WERI-Rb-1 (cell line): ENCODE data around the gene RCOR3.
"Not testable (repeated sequence)": the region's sequence is repeated elsewhere in the genome, so short reads cannot be mapped to it uniquely, and the experiment has no call there.

ENCODE experiments used
- DNase-seq: peaks from one replicate; pipeline ENCODE4 v3.0.0-alpha.2; 2020
- H3K27ac ChIP-seq: fragments of 250-450 bp; sonication (Bioruptor Pico); 2 replicates; pipeline ENCODE4 v1.5.1; 2020; ENCODE audit warnings: mild to moderate bottlenecking, moderate library complexity
- H3K27me3 ChIP-seq: fragments of 250-450 bp; sonication (Bioruptor Pico); 2 replicates; pipeline ENCODE4 v1.5.1; 2021; ENCODE audit warnings: mild to moderate bottlenecking, low read depth, moderate library complexity; ENCODE audit not compliant: insufficient read depth, severe bottlenecking
- H3K36me3 ChIP-seq: fragments of 250-450 bp; sonication (Bioruptor Pico); 2 replicates; pipeline ENCODE4 v1.5.1; 2020; ENCODE audit warnings: mild to moderate bottlenecking, moderate library complexity
- H3K4me3 ChIP-seq: 2 replicates; pipeline ENCODE4 v1.5.1; 2011; ENCODE audit warnings: low read depth, mild to moderate bottlenecking, control low read depth, low read length
- H3K9me3 ChIP-seq: fragments of 250-450 bp; sonication (Bioruptor Pico); 2 replicates; pipeline ENCODE4 v1.5.1; 2021; ENCODE audit warnings: mild to moderate bottlenecking, moderate library complexity; ENCODE audit not compliant: severe bottlenecking
- TF ChIP-seq, protein P1 (sequence below): IDR thresholded peaks from 2 replicates; pipeline ENCODE4 v1.5.1; 2011; ENCODE audit warnings: low read depth, mild to moderate bottlenecking, control low read depth, inconsistent platforms, low read length

The RCOR3 gene

DNA sequence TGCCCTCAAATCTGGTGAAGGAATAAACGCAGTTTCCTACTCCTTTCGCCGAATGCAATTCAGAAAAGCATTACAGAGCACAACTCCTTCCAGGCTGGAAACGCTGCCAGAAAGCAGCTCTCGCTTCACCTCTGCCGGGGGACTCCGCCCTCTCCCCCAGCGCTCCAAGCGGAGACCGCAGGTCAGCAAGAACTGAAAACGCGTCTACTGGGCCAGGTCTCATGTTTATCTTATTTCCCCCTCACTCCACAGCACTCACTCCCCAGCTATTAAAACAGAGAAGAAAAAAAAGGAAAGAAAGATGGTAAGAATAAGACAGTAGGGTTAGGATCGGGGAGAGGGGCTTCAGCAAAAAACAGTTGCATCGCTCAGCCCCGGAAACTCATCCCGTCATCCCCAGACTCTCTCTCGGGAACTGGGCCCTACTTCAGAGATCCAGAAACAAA, 833 bp upstream of the RCOR3 start:
- DNase-seq = peak; percentile 85
- Histone ChIP-seq H3K27ac (peak overlapping the region; percentile 100), H3K27me3 (no peaks in the 10 kb centered on the region), H3K36me3 (peaks cover 16% of the 10 kb centered on the region), H3K9me3 (no peaks in the 10 kb centered on the region), H3K4me3 (peak overlapping the region; percentile 75)
- TF ChIP-seq, protein P1, sequence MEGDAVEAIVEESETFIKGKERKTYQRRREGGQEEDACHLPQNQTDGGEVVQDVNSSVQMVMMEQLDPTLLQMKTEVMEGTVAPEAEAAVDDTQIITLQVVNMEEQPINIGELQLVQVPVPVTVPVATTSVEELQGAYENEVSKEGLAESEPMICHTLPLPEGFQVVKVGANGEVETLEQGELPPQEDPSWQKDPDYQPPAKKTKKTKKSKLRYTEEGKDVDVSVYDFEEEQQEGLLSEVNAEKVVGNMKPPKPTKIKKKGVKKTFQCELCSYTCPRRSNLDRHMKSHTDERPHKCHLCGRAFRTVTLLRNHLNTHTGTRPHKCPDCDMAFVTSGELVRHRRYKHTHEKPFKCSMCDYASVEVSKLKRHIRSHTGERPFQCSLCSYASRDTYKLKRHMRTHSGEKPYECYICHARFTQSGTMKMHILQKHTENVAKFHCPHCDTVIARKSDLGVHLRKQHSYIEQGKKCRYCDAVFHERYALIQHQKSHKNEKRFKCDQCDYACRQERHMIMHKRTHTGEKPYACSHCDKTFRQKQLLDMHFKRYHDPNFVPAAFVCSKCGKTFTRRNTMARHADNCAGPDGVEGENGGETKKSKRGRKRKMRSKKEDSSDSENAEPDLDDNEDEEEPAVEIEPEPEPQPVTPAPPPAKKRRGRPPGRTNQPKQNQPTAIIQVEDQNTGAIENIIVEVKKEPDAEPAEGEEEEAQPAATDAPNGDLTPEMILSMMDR = peak; percentile 24; the same call in 1 of the 2 replicates

- DNase-seq = peak; percentile 89
- TF ChIP-seq, protein P1 = no peak
Measured at GRCh38 chr1:211259638-211260126, 516 bp downstream of the RCOR3 start.

GRCh38 chr1:211260141-211261107, 1.3 kb downstream of the RCOR3 start:
- peak overlapping the region; percentile 92 for H3K4me3 ChIP-seq
- DNase-seq = peak; percentile 85
- peak overlapping the region; percentile 75 for H3K27ac ChIP-seq

More at GRCh38 chr1:211259638-211260126, 516 bp downstream of the RCOR3 start:
- Histone ChIP-seq H3K4me3 (peak overlapping the region; percentile 92), H3K36me3 (peaks cover 29% of the 10 kb centered on the region), H3K27me3 (no peaks in the 10 kb centered on the region), H3K27ac (peak overlapping the region; percentile 100), H3K9me3 (no peaks in the 10 kb centered on the region)

GRCh38 chr1:211261229-211261628, 2.1 kb downstream of the RCOR3 start:
- TF ChIP-seq, protein P1 = no peak
- peak overlapping the region; percentile 92 for H3K4me3 ChIP-seq
- H3K36me3 ChIP-seq = peaks cover 37% of the 10 kb centered on the region
- no peaks in the 10 kb centered on the region for H3K9me3 ChIP-seq
- peak overlapping the region; percentile 75 for H3K27ac ChIP-seq
- no peak for DNase-seq
- no peaks in the 10 kb centered on the region for H3K27me3 ChIP-seq

More at GRCh38 chr1:211260141-211261107, 1.3 kb downstream of the RCOR3 start:
- no peaks in the 10 kb centered on the region for H3K27me3 ChIP-seq
- peaks cover 33% of the 10 kb centered on the region for H3K36me3 ChIP-seq
- no peaks in the 10 kb centered on the region for H3K9me3 ChIP-seq
- TF ChIP-seq, protein P1 = no peak

DNA sequence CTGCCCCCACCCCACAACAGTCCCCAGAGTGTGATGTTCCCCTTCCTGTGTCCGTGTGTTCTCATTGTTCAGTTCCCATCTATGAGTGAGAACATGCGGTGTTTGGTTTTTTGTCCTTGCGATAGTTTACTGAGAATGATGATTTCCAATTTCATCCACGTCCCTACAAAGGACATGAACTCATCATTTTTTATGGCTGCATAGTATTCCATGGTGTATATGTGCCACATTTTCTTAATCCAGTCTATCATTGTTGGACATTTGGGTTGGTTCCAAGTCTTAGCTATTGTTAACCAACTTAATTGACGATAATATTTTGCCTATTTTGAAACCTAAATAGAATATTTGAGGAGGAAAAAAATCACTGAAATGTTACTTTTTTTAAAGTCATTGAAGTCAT, 3.9 kb downstream of the RCOR3 start:
- not testable (repeated sequence) for H3K9me3 ChIP-seq, H3K27me3 ChIP-seq, H3K4me3 ChIP-seq, DNase-seq, H3K27ac ChIP-seq
- H3K36me3 ChIP-seq = peaks cover 54% of the 10 kb centered on the region

DNA sequence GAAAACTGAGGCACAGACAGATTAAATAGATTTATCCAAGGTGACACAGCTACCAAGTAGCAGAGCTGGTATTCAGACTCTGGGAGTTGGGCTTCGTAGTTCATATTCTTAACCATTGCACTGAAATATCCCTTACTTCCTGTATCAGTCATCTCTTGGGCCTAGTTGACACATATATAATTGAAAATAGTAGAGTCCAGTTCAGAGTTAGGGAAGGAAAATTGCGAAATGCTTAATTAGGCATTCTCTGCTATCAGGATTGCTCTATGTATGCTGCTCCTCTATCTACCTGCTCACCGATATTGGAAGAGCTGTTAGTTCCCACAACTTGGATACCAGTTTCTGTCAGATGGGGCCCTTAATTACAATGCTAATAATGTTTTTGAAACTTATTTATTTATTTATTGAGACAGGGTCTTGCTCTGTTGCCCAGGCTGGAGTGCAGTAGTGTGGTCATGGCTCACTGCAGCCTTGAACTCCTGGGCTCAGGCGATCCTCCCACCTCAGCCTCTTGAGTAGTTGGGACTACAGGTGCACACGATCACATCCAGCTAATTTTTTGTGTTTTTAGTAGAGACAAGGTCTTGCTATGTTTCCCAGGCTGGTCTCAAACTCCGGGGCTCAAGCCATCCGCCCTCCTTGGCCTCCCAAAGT, 8.2 kb downstream of the RCOR3 start:
- Histone ChIP-seq H3K9me3 (no peaks in the 10 kb centered on the region), H3K4me3 (no peak overlapping the region), H3K27me3 (no peaks in the 10 kb centered on the region), H3K36me3 (peaks cover 62% of the 10 kb centered on the region), H3K27ac (no peak overlapping the region)
- TF ChIP-seq, protein P1 = no peak
- no peak for DNase-seq
